SHP77 treated with DMSO at 0.1 percent for 48 hours (cell line): ENCODE results near the gene CARD11.

Experiments
- DNase-seq: peaks from one replicate; lab custom pipeline; 2025; lab: John Stamatoyannopoulos, UW

The CARD11 gene

GRCh38 chr7:3043544-3044371, at the start of gene CARD11:
CARD11 (minus strand) TSS chr7:3043867; CDS start chr7:2958506, 85,361 bp downstream.
- DNase-seq: no peak

GRCh38 chr7:3092468-3092867, 48.8 kb upstream of the CARD11 start:
- DNase-seq: no peak

GRCh38 chr7:3091631-3092030, 48.0 kb upstream of the CARD11 start:
- DNase-seq: no peak

GRCh38 chr7:3089493-3089892, 45.8 kb upstream of the CARD11 start:
- no peak for DNase-seq

GRCh38 chr7:3087243-3087755, 43.6 kb upstream of the CARD11 start:
- no peak for DNase-seq

- no peak for DNase-seq
Observed at GRCh38 chr7:3083350-3083749, 39.7 kb upstream of the CARD11 start.

GRCh38 chr7:3082831-3083230, 39.2 kb upstream of the CARD11 start:
- DNase-seq: no peak

GRCh38 chr7:3082386-3082785, 38.7 kb upstream of the CARD11 start:
- DNase-seq: no peak

GRCh38 chr7:3080106-3080505, 36.4 kb upstream of the CARD11 start:
- DNase-seq: no peak

- no peak for DNase-seq
Observed at GRCh38 chr7:3078514-3078913, 34.8 kb upstream of the CARD11 start.

GRCh38 chr7:3076700-3077099, 33.0 kb upstream of the CARD11 start:
- no peak for DNase-seq

- DNase-seq: no peak
Observed at GRCh38 chr7:3076163-3076562, 32.5 kb upstream of the CARD11 start.

- no peak for DNase-seq
Observed at GRCh38 chr7:3075441-3075840, 31.8 kb upstream of the CARD11 start.

- no peak for DNase-seq
Observed at GRCh38 chr7:3074459-3074821, 30.8 kb upstream of the CARD11 start.

GRCh38 chr7:3073763-3074458, 30.2 kb upstream of the CARD11 start:
- DNase-seq: no peak

- no peak for DNase-seq
Observed at GRCh38 chr7:3070908-3071307, 27.2 kb upstream of the CARD11 start.

GRCh38 chr7:3069771-3070449, 26.2 kb upstream of the CARD11 start:
- no peak for DNase-seq

- no peak for DNase-seq
Observed at GRCh38 chr7:3068530-3068929, 24.9 kb upstream of the CARD11 start.

- no peak for DNase-seq
Observed at GRCh38 chr7:3067606-3068380, 24.1 kb upstream of the CARD11 start.

- DNase-seq: no peak
Observed at GRCh38 chr7:3067193-3067592, 23.5 kb upstream of the CARD11 start.

- no peak for DNase-seq
Observed at GRCh38 chr7:3066506-3066905, 22.8 kb upstream of the CARD11 start.

GRCh38 chr7:3065724-3066143, 22.1 kb upstream of the CARD11 start:
- DNase-seq: peak; percentile 13
